GM19035 (cell line): Measurements from ENCODE around the gene ROR2.
A peak's percentile ranks its signal among the peaks of the same experiment; 100 is the strongest.
"Not testable (repeated sequence)": the region's sequence is repeated elsewhere in the genome, so short reads cannot be mapped to it uniquely, and the experiment has no call there.

Source experiments
- ATAC-seq: cut with Tn5 transposase; IDR thresholded peaks from one replicate; pipeline ENCODE4 v1.9.1; 2021; ENCODE audit not compliant: unreplicated experiment

The ROR2 gene

GRCh38 chr9:91924090-91924489 lies 25.9 kb downstream of the ROR2 start:
- ATAC-seq, result no peak

GRCh38 chr9:91923145-91923544 lies 26.9 kb downstream of the ROR2 start:
- no peak for ATAC-seq

- no peak for ATAC-seq
These were observed 28.7 kb downstream of the ROR2 start for GRCh38 chr9:91921371-91921770.

- no peak for ATAC-seq
These were observed 29.2 kb downstream of the ROR2 start for GRCh38 chr9:91920630-91921350.

- ATAC-seq, result no peak
These were observed 30.4 kb downstream of the ROR2 start for GRCh38 chr9:91919621-91920020.

GRCh38 chr9:91917436-91917835 lies 32.6 kb downstream of the ROR2 start:
- ATAC-seq, result no peak

GRCh38 chr9:91915524-91916263 lies 34.3 kb downstream of the ROR2 start:
- ATAC-seq, result no peak

GRCh38 chr9:91914937-91915336 lies 35.1 kb downstream of the ROR2 start:
- no peak for ATAC-seq

- ATAC-seq, result no peak
These were observed 35.6 kb downstream of the ROR2 start for GRCh38 chr9:91914404-91914803.

- ATAC-seq, result no peak
These were observed 36.0 kb downstream of the ROR2 start for GRCh38 chr9:91913986-91914385.

- ATAC-seq, result no peak
These were observed 36.9 kb downstream of the ROR2 start for GRCh38 chr9:91913096-91913495.

GRCh38 chr9:91911657-91912056 lies 38.4 kb downstream of the ROR2 start:
- ATAC-seq, result no peak

GRCh38 chr9:91909256-91909655 lies 40.8 kb downstream of the ROR2 start:
- ATAC-seq, result not testable (repeated sequence)

GRCh38 chr9:91908746-91909145 lies 41.3 kb downstream of the ROR2 start:
- no peak for ATAC-seq

- no peak for ATAC-seq
These were observed 41.8 kb downstream of the ROR2 start for GRCh38 chr9:91908293-91908623.

- no peak for ATAC-seq
These were observed 42.3 kb downstream of the ROR2 start for GRCh38 chr9:91907484-91908292.

GRCh38 chr9:91905991-91906469 lies 44.0 kb downstream of the ROR2 start:
- ATAC-seq, result peak; percentile 64

GRCh38 chr9:91905237-91905650 lies 44.8 kb downstream of the ROR2 start:
- ATAC-seq, result no peak

- ATAC-seq, result no peak
These were observed 45.3 kb downstream of the ROR2 start for GRCh38 chr9:91904588-91905236.

GRCh38 chr9:91903126-91903911 lies 46.7 kb downstream of the ROR2 start:
- no peak for ATAC-seq
